AG08396 (cell line): ENCODE measurements around the gene CDCA8.
A peak's percentile ranks its signal among the peaks of the same experiment; 100 is the strongest.
"Not testable (repeated sequence)": the region's sequence is repeated elsewhere in the genome, so short reads cannot be mapped to it uniquely, and the experiment has no call there.

Experiments
- DNase-seq: peaks from one replicate; pipeline ENCODE4 v3.0.0; 2012; ENCODE audit warnings: low spot score, mixed read lengths

Gene CDCA8

DNA sequence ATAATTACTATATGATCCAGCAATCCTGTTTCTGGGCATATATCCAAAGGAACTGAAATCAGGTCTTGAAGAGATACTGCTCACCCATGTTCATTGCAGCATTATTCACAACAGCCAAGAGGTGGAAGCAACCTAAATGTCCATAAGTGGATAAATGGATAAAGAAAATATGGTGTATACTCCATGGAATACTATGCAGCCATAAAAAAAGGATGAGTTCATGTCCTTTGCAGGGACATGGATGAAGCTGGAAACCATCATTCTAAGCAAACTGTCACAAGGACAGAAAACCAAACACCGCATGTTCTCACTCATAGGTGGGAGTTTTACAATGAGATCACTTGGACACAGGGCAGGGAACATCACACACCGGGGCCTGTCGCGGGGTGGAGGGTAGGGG is 46.3 kb downstream of the CDCA8 start:
- not testable (repeated sequence) for DNase-seq

DNA sequence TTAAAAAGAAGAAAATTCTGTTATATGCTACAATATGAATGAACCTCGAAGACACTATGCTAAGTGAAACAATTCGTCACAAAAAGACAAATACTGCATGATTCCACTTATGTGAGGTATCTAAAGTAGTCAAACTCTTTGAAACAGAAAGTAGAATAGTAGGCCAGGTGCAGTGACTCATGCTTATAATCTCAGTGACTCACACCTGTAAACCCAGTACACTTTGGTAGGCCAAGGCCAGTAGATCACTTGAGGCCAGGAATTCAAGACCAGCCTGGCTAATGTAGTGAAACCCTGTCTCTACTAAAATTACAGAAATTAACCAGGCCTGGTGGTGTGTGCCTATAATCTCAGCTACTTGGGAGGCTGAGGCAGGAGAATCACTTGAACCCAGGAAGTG is 46.9 kb downstream of the CDCA8 start:
- no peak for DNase-seq

- DNase-seq: no peak
Observed at GRCh38 chr1:37741130-37741529, 48.8 kb downstream of the CDCA8 start.

DNA sequence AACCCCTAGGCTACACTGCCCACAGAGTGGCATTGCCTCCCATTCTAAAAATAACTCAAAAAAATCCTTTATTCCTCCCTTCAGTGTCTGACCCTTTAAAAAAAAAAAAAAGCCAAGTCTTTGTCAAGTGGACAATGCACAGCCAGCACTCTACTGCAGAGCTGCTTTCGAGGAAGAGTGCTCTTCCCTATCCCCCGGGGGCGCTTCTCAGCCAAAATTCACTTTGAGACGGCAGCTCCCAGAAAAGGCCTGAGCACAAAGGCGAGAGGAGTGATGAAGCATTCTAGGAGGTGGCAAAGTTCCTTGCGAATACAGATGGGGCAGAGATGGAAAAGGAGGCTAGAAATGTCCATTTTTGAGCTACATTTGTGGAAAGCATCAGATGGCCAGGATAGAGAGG is 49.3 kb downstream of the CDCA8 start:
- DNase-seq: no peak

DNA sequence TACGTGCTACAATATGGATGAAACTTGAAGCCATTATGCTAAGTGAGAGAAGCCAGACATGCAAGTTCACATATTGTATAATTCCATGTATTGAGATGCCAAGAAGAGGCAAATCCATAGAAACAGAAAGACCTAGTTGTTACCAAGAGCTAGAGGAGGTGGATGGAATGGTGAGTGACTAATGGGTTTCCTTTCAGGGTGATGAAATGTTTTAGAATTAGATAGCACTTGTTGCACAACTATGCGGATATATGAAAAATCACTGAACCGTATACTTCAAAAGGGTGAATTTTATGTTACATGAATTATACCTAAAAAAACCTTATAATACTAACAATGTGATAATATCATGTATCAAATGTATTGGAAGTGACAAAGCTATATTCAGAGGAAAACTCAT is 54.5 kb downstream of the CDCA8 start:
- no peak for DNase-seq

- DNase-seq: no peak
Observed at GRCh38 chr1:37748565-37748964, 56.2 kb downstream of the CDCA8 start.

DNA sequence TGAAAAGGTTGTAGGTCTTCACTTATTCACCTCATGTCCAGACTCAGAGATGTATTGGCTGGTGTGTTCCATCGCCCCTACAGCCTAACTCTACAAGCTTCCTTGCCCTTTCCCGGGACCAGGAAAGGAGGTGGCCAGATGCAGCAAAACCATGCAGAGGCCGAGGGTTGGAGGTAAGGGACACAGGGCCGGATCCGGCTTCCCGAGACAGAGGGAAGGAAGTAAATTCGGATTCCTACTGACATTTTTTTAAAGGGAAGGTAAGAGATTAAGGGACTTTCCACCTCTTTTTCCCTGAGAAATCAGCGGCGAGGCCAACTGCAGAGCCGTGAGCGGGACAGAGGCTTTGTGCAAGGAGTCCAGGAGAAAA is 59.9 kb downstream of the CDCA8 start:
- no peak for DNase-seq

DNA sequence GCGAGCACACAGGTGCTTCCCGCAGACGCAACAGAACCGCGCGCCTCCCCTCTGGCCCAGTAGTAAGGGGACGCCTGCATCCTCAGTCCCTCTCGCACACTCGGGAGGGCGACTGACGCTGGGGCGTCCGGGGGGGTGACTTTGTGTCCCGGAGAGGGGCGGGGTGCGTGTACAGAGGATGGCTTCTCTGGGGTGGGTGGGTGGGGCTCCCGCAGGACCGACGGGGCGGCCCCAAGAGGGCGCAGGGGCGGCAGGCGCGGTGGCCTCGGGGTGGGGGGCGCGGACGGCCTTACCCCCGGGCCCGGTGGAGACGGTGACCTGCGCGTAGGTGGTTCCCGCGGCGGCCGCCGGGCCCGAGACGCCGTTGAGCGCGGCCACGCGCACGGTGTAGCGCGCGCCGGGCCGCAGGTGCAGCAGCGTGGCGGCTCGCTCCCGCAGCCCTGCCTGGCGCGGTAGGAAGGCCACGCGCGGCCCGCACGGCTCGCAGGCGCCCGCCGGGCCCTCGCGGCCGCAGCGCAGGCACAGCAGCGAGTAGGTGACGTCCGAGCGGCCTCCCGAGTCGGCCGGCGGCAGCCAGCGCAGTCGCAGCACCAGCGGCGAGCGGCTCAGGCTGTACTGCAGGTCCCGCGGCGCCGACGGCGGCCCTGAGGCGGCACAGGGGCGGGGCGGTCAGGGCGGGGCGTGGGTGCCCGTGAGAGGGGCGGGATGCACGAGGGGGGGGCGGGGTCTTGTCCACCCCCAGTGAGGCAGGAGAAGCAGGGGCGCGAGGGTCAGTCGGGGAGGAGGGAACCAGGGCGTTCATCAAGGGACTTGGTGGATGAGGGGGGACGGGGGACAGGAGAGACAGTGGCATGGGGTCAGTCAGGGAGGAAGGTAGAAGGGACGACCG is 60.5 kb downstream of the CDCA8 start:
- peak; percentile 81 for DNase-seq

DNA sequence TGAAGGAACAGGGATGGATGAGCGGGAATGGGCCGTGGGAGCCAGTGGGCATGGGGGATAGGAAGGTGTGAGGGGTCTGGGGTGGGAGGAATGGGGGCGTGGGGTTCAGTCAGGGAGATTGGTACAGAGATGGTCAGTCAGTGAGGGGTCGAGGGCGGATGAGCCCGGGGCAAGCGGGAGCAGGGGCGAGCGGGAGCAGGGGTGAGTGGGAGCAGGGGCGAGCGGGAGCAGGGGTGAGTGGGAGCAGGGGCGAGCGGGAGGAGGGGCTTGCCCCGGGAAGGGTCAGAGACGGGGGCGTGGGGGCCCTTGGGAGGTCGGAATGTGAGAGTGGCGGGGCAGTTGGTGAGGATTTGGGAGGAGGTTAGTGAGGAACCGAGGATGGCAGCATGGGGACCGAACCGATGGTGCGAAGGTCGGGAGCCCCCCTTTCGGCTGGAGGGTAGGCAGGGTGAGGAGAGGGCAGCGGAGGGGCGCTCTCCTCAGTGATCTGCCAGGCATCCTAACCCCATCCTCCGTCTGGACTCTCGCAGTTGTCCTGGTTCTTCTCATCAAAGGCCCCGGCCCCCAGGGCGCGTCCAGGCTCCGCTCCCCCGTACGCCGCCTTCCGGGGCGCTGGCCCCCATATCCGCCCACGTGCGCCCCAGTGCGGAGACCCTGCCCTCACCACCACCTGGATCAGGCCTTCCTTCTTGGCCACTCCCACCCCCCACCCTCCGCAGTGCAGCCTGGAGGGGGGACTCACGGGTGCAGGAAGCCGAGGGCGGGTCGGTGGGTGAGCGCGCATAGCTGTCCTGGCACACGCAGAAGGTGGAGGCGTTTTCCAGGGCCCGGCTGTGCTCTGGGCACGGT is 61.4 kb downstream of the CDCA8 start:
- no peak for DNase-seq

GRCh38 chr1:37755290-37755689 is 63.0 kb downstream of the CDCA8 start:
- DNase-seq: peak; percentile 7

- no peak for DNase-seq
Observed at GRCh38 chr1:37755951-37756560, 63.7 kb downstream of the CDCA8 start.
